Calu3 (cell line): ENCODE data around the gene SERPINC1. TPM values are rescaled to one million over a fixed set of nuclear protein-coding genes. Genes with fewer than 3 reads are reported as not detected.
"Not testable (repeated sequence)": the region's sequence is repeated elsewhere in the genome, so short reads cannot be mapped to it uniquely, and the experiment has no call there.

Source experiments
- BruUV-seq: library from RNA; stranded (reverse); fragments of 400-500 nt; replicated peaks from 2 replicates; lab custom pipeline; 2021; lab: Mats Ljungman, UMichigan
- CTCF ChIA-PET: fragments of 300-600 bp; sonication (Branson Sonifier 250); formaldehyde crosslinking; loops from one replicate; lab custom pipeline; 2022; ENCODE audit warnings: antibody characterized with exemption; lab: Charles Lee
- DNase-seq: peaks from one replicate; pipeline ENCODE4 v3.0.0; 2022
- H3K27ac Mint-ChIP-seq: one replicate; pipeline ENCODE4 v1.8.0; 2022; ENCODE audit warnings: mixed read lengths; ENCODE audit not compliant: unreplicated experiment
- H3K27me3 Mint-ChIP-seq: one replicate; pipeline ENCODE4 v1.8.0; 2022; ENCODE audit warnings: mixed read lengths; ENCODE audit not compliant: unreplicated experiment
- H3K36me3 Mint-ChIP-seq: one replicate; pipeline ENCODE4 v1.8.0; 2022; ENCODE audit warnings: mild to moderate bottlenecking, moderate library complexity, mixed read lengths; ENCODE audit not compliant: insufficient read depth, unreplicated experiment
- H3K4me1 Mint-ChIP-seq: one replicate; pipeline ENCODE4 v1.8.0; 2022; ENCODE audit warnings: mild to moderate bottlenecking, low read depth, mixed read lengths; ENCODE audit not compliant: unreplicated experiment
- H3K4me3 Mint-ChIP-seq: one replicate; pipeline ENCODE4 v1.8.0; 2022; ENCODE audit warnings: mild to moderate bottlenecking, low read depth, moderate library complexity, mixed read lengths; ENCODE audit not compliant: unreplicated experiment
- H3K9me3 Mint-ChIP-seq: one replicate; pipeline ENCODE4 v1.8.0; 2022; ENCODE audit warnings: low read depth, mixed read lengths; ENCODE audit not compliant: unreplicated experiment
- CTCF ChIP-seq: fragments of 200-600 bp; IDR thresholded peaks from one replicate; pipeline ENCODE4 v1.8.0; 2022; ENCODE audit warnings: antibody characterized with exemption; ENCODE audit not compliant: unreplicated experiment
- intact Hi-C: fragments of 100-400 bp; cut with micrococcal nuclease; formaldehyde crosslinking; loops from one replicate; pipeline ENCODE4 v1.10.0; 2022; ENCODE audit not compliant: unreplicated experiment
- total RNA-seq: library from RNA; stranded (reverse); gene quantifications from 2 replicates; pipeline ENCODE4 v1.2.3, GENCODE V29; 2022

SERPINC1 gene
- total RNA-seq, 1 experiment from 2014 or later = 0.59 TPM

GRCh38 chr1:173861731-173862145 is 55.4 kb downstream of the SERPINC1 start:
- no peak for TF ChIP-seq CTCF
- H3K36me3 Mint-ChIP-seq = peaks cover 91% of the 10 kb centered on the region
- H3K27ac Mint-ChIP-seq = peak overlapping the region; percentile 100
- intact Hi-C loops = no loop called here
- DNase-seq = no peak
- H3K4me3 Mint-ChIP-seq = no peak overlapping the region
- CTCF ChIA-PET = no interaction called here
- no TSS peak for BruUV-seq
- peaks cover 21% of the 10 kb centered on the region for H3K4me1 Mint-ChIP-seq
- no peaks in the 10 kb centered on the region for H3K9me3 Mint-ChIP-seq
- H3K27me3 Mint-ChIP-seq = no peaks in the 10 kb centered on the region

- Mint-ChIP-seq H3K9me3 (no peaks in the 10 kb centered on the region), H3K27ac (no peak overlapping the region), H3K4me1 (peaks cover 16% of the 10 kb centered on the region), H3K27me3 (no peaks in the 10 kb centered on the region), H3K36me3 (peaks cover 90% of the 10 kb centered on the region), H3K4me3 (no peak overlapping the region)
- DNase-seq = no peak
- CTCF ChIA-PET = interaction anchor here (0.6 to 1.0 kb wide), 2 partner anchors 8 to 239 kb away, joined by 3 to 4 read pairs; partner anchors contain the start of genes GAS5 and ZBTB37
- BruUV-seq = no TSS peak
- intact Hi-C loops = no loop called here
- no peak for TF ChIP-seq CTCF
Measured at GRCh38 chr1:173860065-173860464, 57.1 kb downstream of the SERPINC1 start.

- H3K27ac Mint-ChIP-seq, H3K9me3 Mint-ChIP-seq, intact Hi-C loops, BruUV-seq, H3K27me3 Mint-ChIP-seq, H3K4me3 Mint-ChIP-seq, DNase-seq: not testable (repeated sequence)
- CTCF ChIA-PET = interaction anchor here (0.6 to 1.0 kb wide), 2 partner anchors 9 to 240 kb away, joined by 3 to 4 read pairs; partner anchors contain the start of genes GAS5 and ZBTB37
- H3K36me3 Mint-ChIP-seq = peaks cover 89% of the 10 kb centered on the region
- peaks cover 10% of the 10 kb centered on the region for H3K4me1 Mint-ChIP-seq
Measured at GRCh38 chr1:173859547-173859946, 57.6 kb downstream of the SERPINC1 start.

- H3K36me3 Mint-ChIP-seq = peaks cover 78% of the 10 kb centered on the region
- no peaks in the 10 kb centered on the region for H3K9me3 Mint-ChIP-seq
- no TSS peak for BruUV-seq
- H3K4me3 Mint-ChIP-seq = no peak overlapping the region
- intact Hi-C loops = no loop called here
- no peak overlapping the region for H3K27ac Mint-ChIP-seq
- H3K27me3 Mint-ChIP-seq = no peaks in the 10 kb centered on the region
- TF ChIP-seq CTCF = no peak
- DNase-seq = no peak
- CTCF ChIA-PET = no interaction called here
- H3K4me1 Mint-ChIP-seq = no peaks in the 10 kb centered on the region
Measured at GRCh38 chr1:173857363-173857917, 59.7 kb downstream of the SERPINC1 start.

GRCh38 chr1:173856903-173857302 is 60.2 kb downstream of the SERPINC1 start:
- CTCF ChIA-PET = no interaction called here

More at GRCh38 chr1:173856903-173857302, 60.2 kb downstream of the SERPINC1 start:
- peaks cover 74% of the 10 kb centered on the region for H3K36me3 Mint-ChIP-seq
- no peak for DNase-seq
- intact Hi-C loops = no loop called here
- no peaks in the 10 kb centered on the region for H3K9me3 Mint-ChIP-seq
- BruUV-seq = no TSS peak
- no peak overlapping the region for H3K4me3 Mint-ChIP-seq
- no peaks in the 10 kb centered on the region for H3K4me1 Mint-ChIP-seq
- no peaks in the 10 kb centered on the region for H3K27me3 Mint-ChIP-seq
- no peak for TF ChIP-seq CTCF
- no peak overlapping the region for H3K27ac Mint-ChIP-seq
